Hindlimb muscle (tissue), 1 donor: ENCODE data around the gene SLC4A2. TPM values are rescaled to one million over a fixed set of nuclear protein-coding genes. Genes with fewer than 3 reads are reported as not detected.
"Not testable (repeated sequence)": the region's sequence is repeated elsewhere in the genome, so short reads cannot be mapped to it uniquely, and the experiment has no call there.

Experiments
- DNase-seq: peaks from one replicate; pipeline ENCODE4 v3.0.0-alpha.2; 2013
- polyA plus RNA-seq: library from polyadenylated mRNA; unstranded; fragments of 120-200 nt; gene quantifications from one replicate; pipeline ENCODE4 v1.2.1, GENCODE V29; 2013; ENCODE audit not compliant: insufficient read length

The SLC4A2 gene
- polyA plus RNA-seq: 68.7 TPM

- peak; percentile 93 for DNase-seq
Observed at GRCh38 chr7:151059367-151060112, at the start of gene SLC4A2. Gene SLC4A2 (plus strand): TSS chr7:151059589. CDS start chr7:151061988, 2,399 bp downstream.

- DNase-seq: no peak
Observed at GRCh38 chr7:151010037-151010306, 49.4 kb upstream of the SLC4A2 start.

DNA sequence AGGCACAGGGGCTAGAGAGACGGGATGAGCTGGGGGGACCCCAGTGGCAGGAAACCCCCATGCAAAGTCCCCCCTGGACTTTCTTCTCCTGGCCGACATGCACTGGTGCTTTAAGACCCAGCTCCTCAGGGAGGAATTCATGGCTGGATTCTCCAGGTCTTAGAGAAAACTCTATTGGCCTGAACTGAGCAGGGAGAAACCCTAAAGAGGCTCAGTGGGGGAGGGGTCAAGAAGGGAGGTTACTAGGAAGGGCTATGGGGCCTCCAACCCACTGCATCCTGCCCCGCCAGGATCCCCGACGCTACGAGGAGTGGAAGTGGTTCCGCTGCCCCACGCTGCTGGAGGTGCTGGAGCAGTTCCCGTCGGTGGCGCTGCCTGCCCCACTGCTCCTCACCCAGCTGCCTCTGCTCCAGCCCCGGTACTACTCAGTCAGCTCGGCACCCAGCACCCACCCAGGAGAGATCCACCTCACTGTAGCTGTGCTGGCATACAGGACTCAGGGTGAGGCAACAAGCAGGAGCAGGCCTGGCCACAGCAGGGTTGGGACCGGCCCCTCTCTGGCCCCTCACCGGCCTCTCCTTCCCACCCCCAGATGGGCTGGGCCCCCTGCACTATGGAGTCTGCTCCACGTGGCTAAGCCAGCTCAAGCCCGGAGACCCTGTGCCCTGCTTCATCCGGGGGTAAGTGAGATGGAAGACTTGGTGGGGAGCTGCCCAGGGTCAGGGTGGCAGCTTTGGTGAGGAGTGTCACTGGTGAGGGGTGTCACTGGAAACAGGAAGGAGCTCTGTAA, 48.9 kb upstream of the SLC4A2 start:
- DNase-seq: no peak

- no peak for DNase-seq
Observed at GRCh38 chr7:151011097-151011409, 48.3 kb upstream of the SLC4A2 start.

DNA sequence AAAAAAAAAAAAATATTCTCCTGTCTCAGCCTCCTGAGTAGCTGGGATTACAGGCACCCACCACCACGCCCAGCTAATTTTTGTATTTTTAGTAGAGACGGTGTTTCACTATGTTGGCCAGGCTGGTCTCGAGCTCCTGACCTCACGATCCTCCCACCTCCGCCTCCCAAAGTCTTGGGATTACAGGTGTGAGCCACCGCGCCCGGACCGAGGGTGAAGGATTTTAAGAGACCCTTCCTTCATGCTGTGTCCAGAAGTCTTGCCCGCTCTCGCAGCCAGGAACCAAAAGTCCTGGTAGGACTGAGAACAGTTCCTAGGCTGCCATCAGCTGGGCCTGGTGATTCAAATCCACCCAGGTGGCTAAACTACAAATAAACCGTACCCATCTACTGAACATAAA, 47.8 kb upstream of the SLC4A2 start:
- DNase-seq: not testable (repeated sequence)

- no peak for DNase-seq
Observed at GRCh38 chr7:151012031-151012692, 47.2 kb upstream of the SLC4A2 start.

DNA sequence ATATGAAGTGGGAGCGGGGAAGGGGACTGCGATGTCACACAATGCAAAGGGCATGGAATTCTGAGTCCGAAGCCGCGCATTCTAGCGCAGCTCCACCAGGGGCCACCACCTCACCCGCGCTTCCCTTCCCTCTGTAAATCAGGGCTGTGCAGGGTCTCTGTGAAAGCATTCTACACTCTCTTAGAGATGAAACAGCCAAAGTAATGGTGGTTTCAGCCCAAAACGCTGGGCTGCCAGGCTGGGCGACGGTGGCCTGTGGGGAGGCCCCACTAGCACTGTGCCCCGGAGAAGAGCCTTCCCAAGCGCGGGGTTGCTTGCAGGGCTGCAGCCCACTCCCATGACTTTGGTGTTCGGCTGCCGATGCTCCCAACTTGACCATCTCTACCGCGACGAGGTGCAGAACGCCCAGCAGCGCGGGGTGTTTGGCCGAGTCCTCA, 46.5 kb upstream of the SLC4A2 start:
- DNase-seq: no peak

DNA sequence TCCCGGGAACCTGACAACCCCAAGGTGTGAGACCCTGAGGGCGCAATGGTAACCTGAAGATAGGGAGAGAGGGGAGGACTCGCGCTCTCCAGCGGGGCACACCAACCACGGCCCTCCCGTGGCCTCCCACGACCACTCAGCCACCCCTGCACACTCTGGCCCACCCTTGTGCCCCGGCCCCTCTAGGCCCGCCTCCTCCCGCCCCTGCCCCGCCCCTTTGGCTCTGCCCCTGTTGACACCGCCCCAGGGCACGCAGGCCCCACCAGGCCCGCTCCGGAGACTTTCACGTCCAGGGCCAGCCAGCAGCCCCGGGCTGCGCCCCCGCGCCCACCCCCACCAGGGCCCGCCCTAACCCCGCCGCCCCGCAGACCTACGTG, 46.0 kb upstream of the SLC4A2 start:
- DNase-seq: no peak

GRCh38 chr7:151013733-151014497, 45.5 kb upstream of the SLC4A2 start:
- peak; percentile 82 for DNase-seq

GRCh38 chr7:151014950-151015349, 44.4 kb upstream of the SLC4A2 start:
- DNase-seq: no peak

- no peak for DNase-seq
Observed at GRCh38 chr7:151015967-151016366, 43.4 kb upstream of the SLC4A2 start.

GRCh38 chr7:151016505-151016904, 42.9 kb upstream of the SLC4A2 start:
- no peak for DNase-seq

- no peak for DNase-seq
Observed at GRCh38 chr7:151016942-151017341, 42.4 kb upstream of the SLC4A2 start.

DNA sequence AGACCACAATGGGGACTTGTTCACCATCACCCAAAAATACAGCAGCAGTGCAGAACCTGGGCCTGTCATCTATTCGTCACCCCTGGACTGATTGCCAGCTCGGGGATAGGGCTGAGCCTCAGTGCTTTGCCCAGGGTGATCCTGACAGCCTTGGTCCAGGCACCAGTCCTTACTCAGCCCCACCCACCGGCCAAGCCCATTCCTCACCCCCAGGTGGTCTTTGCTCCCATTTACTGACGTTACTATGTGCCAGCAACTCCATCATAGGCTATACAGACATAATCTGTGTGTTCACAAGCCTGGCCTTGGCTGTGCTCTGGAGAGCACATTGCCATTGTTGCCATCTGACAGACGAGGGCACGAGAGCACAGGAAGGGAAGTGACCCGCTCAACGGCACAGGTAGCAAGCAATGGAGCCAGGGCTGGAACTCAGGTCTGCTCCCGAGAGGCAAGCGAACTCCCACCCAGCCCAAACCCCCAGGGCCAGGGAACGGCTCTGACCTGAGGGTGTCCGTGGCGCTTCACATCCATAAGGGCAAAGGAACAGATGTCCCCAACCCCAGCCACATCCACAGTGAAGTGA, 41.9 kb upstream of the SLC4A2 start:
- no peak for DNase-seq

- peak; percentile 59 for DNase-seq
Observed at GRCh38 chr7:151017953-151018420, 41.4 kb upstream of the SLC4A2 start.

DNA sequence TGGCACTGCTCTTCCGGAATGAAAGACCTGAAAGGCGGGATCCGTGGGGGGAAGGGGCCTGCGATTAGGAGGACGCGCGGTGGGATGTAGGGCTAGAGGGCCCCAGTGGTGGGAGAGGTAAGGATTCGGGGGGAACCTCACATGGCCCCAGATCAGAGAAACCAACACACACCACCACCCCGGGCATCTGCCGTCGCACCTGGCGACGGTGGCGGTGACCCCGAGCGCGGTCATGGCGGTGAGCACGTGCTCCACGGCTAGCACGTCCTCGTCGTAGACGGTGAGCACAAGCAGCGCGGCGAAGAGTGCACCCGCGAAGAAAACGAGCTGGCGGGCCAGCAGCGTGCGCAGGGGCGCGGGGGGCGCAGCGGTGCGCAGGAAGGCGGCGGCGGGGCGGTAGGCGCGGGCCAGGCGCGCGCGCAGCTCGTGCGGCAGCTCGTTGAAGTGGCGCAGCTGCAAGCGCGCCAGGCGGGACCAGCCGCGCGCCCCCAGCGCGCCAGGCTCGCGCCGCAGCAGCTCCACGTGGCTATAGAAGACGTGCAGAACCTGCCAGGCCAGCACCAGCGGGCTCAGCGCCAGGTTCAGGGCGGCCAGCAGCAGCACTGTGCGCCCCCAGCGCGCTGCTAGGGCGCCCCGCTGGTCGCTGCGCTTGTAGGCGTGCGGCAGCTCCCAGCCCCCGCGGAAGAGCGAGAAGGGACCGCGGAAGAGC, 40.8 kb upstream of the SLC4A2 start:
- DNase-seq: no peak

DNA sequence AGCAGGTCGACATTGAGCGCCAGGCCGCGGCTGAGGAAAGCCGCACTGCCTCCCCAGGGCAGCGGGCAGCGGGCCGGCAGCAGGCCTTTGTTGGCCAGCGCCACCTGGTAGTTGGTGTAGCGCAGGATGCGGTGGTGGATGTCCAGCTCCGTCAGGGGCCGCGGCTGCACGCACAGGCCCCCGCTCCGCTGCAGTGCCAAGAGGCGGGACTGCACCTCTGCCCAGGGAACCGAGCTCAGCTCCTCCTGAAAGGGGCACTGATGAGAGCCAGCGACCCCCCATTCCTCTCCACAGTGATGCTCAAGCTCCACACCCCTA, 40.3 kb upstream of the SLC4A2 start:
- DNase-seq: no peak

- no peak for DNase-seq
Observed at GRCh38 chr7:151020231-151020630, 39.2 kb upstream of the SLC4A2 start.

DNA sequence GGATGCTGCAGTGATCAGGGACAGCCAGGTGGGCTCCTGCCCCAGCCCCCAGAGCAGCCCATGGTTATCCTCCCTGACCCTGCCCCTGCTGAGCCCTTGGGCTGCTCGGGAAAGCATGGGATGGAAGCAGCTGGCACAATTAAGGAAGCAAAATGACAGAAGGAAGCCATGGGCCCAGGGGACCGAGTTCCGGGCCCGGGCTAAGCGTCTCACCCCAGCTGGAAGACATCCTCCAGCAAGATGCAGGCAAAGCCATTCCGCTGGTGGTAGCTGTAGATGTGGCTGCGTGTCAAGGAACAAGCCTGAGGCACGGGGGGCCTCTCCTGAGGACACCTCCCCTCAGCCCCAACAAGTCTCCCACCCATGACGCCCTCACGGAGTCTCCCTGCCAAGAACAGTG, 36.2 kb upstream of the SLC4A2 start:
- no peak for DNase-seq

GRCh38 chr7:151024435-151025056, 34.8 kb upstream of the SLC4A2 start, which contains the start of gene ATG9B:
Gene ATG9B (minus strand): TSS chr7:151024494. CDS start chr7:151024423, 71 bp downstream.
- no peak for DNase-seq

DNA sequence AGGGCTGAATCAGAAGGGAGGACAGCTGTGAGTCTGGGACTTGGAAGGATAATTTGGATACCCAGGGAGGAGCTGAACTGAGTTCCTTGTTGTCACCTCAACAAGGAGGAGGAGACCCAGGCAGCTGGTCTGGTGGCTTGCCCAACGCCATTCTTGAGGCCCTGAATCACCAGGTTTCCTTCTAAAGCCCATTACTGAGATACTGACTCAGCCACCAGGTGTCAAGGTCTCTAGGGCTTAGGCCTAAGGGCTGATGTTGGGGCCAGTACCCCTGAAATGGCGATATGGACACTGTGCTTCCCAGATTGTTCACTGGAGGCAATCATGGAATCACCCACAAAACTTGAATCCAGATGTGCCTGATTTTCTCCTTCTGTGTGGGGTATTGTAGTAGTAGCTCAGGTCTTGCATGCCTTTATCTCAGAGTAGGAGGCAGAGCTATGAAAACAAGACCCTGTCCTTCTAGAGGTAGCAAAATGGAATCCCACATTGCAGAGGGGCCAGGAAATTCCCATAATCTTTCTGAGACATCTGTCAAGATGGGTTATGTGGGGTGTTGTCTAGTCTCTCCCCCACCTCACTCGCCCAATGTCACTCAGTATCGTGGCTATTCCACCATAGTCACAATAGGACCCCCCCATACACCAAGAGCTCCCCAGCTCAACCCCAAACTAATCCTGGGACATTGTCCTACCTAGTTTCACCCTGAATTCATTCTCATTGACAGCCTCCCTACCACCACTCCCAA, 33.3 kb upstream of the SLC4A2 start:
- DNase-seq: no peak
